ENCODE results near the gene ATP5F1B.
A peak's percentile ranks its signal among the peaks of the same experiment; 100 is the strongest.

The ATP5F1B gene

GRCh38 chr12:56634837-56635791 lies 10.7 kb downstream of the ATP5F1B start:
- TF ChIP-seq MAX (IDR thresholded peaks at IDR 0.05): peak; percentile 70
- TF ChIP-seq TEAD4 (IDR thresholded peaks at IDR 0.05): no peak
- TF ChIP-seq USF1 (IDR thresholded peaks at IDR 0.05): no peak
- peak; percentile 43; the same call in 1 of the 2 replicates for TF ChIP-seq TCF12 (IDR thresholded peaks at IDR 0.05; ENCODE audit: low read depth)
- 0 out of 2 replicates have a peak, but pooled peaks have one; percentile 25 for TF ChIP-seq RAD21 (IDR thresholded peaks at IDR 0.05; ENCODE audit: low read depth)

- no peak for TF ChIP-seq FOXM1 (IDR thresholded peaks at IDR 0.05; ENCODE audit: borderline replicate concordance, low read depth)
- no peak for TF ChIP-seq CREB1 (IDR thresholded peaks at IDR 0.05; ENCODE audit: low read depth)
- TF ChIP-seq CEBPB (IDR thresholded peaks at IDR 0.05): no peak
- TF ChIP-seq MAX (IDR thresholded peaks at IDR 0.05): 0 out of 2 replicates have a peak, but pooled peaks have one; percentile 30
- no peak for TF ChIP-seq EGR1 (IDR thresholded peaks at IDR 0.05)
- no peak for TF ChIP-seq USF1 (IDR thresholded peaks at IDR 0.05)
- TF ChIP-seq TCF12 (IDR thresholded peaks at IDR 0.05; ENCODE audit: low read depth): no peak
- peak; percentile 61; the same call in 1 of the 2 replicates for TF ChIP-seq TAF1 (IDR thresholded peaks at IDR 0.05; ENCODE audit: low read depth)
- TF ChIP-seq ZBTB7A (IDR thresholded peaks at IDR 0.05; ENCODE audit: low read depth): peak; percentile 18; the same call in 1 of the 2 replicates
- TF ChIP-seq EP300 (IDR thresholded peaks at IDR 0.05; ENCODE audit: borderline replicate concordance): no peak; the same call in 1 of the 2 replicates
- no peak for TF ChIP-seq RAD21 (IDR thresholded peaks at IDR 0.05; ENCODE audit: low read depth)
- TF ChIP-seq, protein P1, sequence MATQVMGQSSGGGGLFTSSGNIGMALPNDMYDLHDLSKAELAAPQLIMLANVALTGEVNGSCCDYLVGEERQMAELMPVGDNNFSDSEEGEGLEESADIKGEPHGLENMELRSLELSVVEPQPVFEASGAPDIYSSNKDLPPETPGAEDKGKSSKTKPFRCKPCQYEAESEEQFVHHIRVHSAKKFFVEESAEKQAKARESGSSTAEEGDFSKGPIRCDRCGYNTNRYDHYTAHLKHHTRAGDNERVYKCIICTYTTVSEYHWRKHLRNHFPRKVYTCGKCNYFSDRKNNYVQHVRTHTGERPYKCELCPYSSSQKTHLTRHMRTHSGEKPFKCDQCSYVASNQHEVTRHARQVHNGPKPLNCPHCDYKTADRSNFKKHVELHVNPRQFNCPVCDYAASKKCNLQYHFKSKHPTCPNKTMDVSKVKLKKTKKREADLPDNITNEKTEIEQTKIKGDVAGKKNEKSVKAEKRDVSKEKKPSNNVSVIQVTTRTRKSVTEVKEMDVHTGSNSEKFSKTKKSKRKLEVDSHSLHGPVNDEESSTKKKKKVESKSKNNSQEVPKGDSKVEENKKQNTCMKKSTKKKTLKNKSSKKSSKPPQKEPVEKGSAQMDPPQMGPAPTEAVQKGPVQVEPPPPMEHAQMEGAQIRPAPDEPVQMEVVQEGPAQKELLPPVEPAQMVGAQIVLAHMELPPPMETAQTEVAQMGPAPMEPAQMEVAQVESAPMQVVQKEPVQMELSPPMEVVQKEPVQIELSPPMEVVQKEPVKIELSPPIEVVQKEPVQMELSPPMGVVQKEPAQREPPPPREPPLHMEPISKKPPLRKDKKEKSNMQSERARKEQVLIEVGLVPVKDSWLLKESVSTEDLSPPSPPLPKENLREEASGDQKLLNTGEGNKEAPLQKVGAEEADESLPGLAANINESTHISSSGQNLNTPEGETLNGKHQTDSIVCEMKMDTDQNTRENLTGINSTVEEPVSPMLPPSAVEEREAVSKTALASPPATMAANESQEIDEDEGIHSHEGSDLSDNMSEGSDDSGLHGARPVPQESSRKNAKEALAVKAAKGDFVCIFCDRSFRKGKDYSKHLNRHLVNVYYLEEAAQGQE (IDR thresholded peaks at IDR 0.05; ENCODE audit: low read depth): no peak
- no peak for TF ChIP-seq TEAD4 (IDR thresholded peaks at IDR 0.05)
- no peak for TF ChIP-seq NFIC (IDR thresholded peaks at IDR 0.05)
- no peak; the same call in 1 of the 2 replicates for TF ChIP-seq YY1 (IDR thresholded peaks at IDR 0.05; ENCODE audit: low read depth)
Measured at GRCh38 chr12:56634242-56634836, 11.4 kb downstream of the ATP5F1B start.

GRCh38 chr12:56633468-56634241 lies 12.1 kb downstream of the ATP5F1B start:
- TF ChIP-seq TEAD4 (IDR thresholded peaks at IDR 0.05) (no peak), YY1 (IDR thresholded peaks at IDR 0.05; ENCODE audit: low read depth) (no peak), TCF12 (IDR thresholded peaks at IDR 0.05; ENCODE audit: low read depth) (no peak), FOXM1 (IDR thresholded peaks at IDR 0.05; ENCODE audit: borderline replicate concordance, low read depth) (no peak), NFIC (IDR thresholded peaks at IDR 0.05) (no peak), EGR1 (IDR thresholded peaks at IDR 0.05) (no peak), ZBTB7A (IDR thresholded peaks at IDR 0.05; ENCODE audit: low read depth) (no peak; the same call in 1 of the 2 replicates), RAD21 (IDR thresholded peaks at IDR 0.05; ENCODE audit: low read depth) (no peak), CREB1 (IDR thresholded peaks at IDR 0.05; ENCODE audit: low read depth) (no peak), TAF1 (IDR thresholded peaks at IDR 0.05; ENCODE audit: low read depth) (no peak)

GRCh38 chr12:56632701-56633467 lies 12.9 kb downstream of the ATP5F1B start:
- TF ChIP-seq NFIC (IDR thresholded peaks at IDR 0.05): no peak
- TF ChIP-seq TCF12 (IDR thresholded peaks at IDR 0.05; ENCODE audit: low read depth): no peak
- TF ChIP-seq CEBPB (IDR thresholded peaks at IDR 0.05): no peak
- no peak for TF ChIP-seq USF1 (IDR thresholded peaks at IDR 0.05)
- no peak for TF ChIP-seq ZBTB7A (IDR thresholded peaks at IDR 0.05; ENCODE audit: low read depth)
- no peak for TF ChIP-seq EGR1 (IDR thresholded peaks at IDR 0.05)
- TF ChIP-seq EP300 (IDR thresholded peaks at IDR 0.05; ENCODE audit: borderline replicate concordance): no peak
- TF ChIP-seq RAD21 (IDR thresholded peaks at IDR 0.05; ENCODE audit: low read depth): no peak
- TF ChIP-seq MAX (IDR thresholded peaks at IDR 0.05): no peak
- TF ChIP-seq TAF1 (IDR thresholded peaks at IDR 0.05; ENCODE audit: low read depth): no peak
- TF ChIP-seq YY1 (IDR thresholded peaks at IDR 0.05; ENCODE audit: low read depth): no peak
- TF ChIP-seq CREB1 (IDR thresholded peaks at IDR 0.05; ENCODE audit: low read depth): no peak
- no peak for TF ChIP-seq FOXM1 (IDR thresholded peaks at IDR 0.05; ENCODE audit: borderline replicate concordance, low read depth)
- TF ChIP-seq, protein P1 (IDR thresholded peaks at IDR 0.05; ENCODE audit: low read depth): no peak
- no peak for TF ChIP-seq TEAD4 (IDR thresholded peaks at IDR 0.05)
